Measurements from ENCODE around the gene UBE3B.

UBE3B gene

GRCh38 chr12:109476807-109477184 is 638 bp upstream of the UBE3B start:
- no peak for FAIRE-seq

GRCh38 chr12:109477963-109478315 is 505 bp downstream of the UBE3B start:
- FAIRE-seq = no peak

- FAIRE-seq = no peak
Observed at GRCh38 chr12:109479761-109480160, 2.3 kb downstream of the UBE3B start.

DNA sequence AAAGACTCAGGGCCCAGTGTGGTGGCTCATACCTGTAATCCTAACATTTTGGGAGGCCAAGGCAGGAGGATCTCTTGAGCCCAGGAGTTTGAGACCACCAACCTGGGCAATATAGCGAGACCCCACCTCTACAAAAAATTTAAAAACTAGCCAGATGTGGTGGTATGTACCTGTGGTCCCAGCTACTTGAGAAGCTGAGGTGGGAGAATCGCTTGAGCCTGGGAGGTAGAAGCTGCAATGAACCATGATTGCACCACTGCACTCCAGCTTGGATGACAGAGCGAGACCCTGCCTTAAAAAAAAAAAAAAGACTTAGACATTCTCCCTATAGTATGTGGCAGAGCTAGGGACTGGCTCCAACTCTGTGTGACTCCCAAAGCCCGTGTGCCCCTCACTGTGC is 2.9 kb downstream of the UBE3B start:
- no peak for FAIRE-seq

GRCh38 chr12:109481863-109482262 is 4.4 kb downstream of the UBE3B start:
- no peak for FAIRE-seq

GRCh38 chr12:109482491-109482890 is 5.1 kb downstream of the UBE3B start:
- no peak for FAIRE-seq

DNA sequence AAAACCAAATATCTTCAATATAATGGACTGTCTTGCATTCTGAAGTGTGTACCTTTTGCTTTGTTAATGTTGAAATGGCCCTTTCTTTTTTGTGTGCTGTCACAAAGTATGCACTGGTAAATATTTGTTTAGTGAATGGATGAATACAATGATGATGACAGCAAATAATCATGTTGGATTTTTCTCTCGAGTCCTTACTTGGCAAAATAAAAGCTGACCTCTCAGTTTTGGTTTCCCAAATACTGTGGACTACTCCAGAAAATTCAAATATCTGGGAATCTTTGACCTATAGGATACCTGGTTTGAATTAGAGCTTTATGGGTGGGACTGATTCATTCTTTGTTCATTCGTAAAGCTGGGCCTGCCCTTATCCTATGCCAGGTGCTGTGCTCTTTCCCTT is 5.5 kb downstream of the UBE3B start:
- no peak for FAIRE-seq

DNA sequence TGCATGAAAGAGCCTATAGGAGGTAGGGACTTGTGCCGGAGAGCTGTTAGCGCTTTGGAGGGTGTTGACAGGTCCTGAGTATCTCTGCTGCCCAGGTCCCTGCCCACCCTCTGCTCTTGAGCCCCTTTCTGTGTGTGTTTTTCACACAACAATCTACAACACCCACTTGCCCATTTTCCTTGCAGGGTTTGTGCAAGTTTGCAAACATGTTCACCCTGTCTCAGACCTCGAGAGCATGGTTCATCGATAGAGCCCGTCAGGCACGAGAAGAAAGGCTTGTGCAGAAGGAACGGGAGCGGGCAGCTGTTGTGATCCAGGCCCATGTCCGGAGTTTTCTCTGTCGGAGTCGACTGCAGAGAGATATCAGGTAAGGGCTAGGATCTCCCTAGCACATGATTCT is 5.9 kb downstream of the UBE3B start:
- FAIRE-seq = no peak

DNA sequence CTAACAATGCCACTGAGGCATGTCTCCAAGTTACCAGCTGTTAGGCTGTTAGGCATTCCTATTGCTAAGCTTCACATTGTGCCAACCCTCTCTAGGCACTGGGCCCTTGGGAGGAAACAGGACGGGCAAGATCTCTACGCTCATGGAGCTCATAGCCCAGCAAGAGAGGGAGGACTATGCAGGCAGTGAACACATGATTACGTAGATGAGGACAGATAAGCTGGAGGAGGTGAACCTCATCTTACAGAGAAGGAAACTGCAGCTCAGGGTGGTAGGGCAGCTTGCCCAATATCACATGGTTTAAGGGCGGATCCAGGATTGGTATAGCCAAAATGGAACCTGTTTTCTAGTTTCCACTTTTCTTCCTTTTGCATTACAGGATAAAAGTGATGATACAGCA is 7.8 kb downstream of the UBE3B start:
- FAIRE-seq = no peak

DNA sequence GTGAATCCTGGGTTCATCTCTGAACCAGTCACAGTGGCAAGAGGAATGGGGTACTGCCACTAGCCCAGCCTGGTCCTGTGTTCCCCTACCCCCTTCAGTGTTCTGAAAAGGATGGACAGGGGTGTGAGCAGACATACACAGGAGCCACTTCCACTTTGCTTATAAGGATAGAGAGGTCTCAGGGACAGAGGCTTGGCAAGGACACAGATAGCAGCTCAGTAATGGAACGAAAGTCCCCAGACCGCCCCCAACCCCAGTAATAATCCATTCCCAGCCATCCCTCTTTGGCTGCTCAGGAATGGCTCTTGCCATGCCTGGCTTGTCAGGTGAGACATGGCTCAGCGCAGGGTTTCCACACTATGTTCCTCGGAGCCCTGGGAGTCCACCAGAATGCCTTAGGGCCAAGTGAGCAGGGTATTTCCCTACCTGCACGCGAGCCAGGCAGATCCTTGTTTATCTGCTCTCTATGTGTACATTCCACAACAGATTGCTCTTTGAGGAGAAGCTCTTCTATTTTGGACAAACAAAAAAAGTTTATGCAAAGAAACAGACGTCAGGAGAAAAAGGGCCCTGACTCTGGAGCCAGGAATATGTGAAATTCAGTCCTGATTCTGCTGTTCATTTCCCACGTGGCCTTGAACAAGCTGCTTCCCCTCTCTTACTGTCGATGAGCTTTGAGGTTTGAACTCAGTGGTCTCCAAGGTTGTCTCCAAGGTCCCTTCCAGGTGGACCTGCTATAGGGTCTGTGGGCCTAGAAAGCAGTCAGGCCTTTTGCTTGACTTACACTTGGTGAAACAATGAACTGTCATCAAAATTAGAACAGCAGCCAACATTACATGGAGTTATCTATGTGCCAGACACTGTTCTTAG is 10.0 kb downstream of the UBE3B start:
- no peak for FAIRE-seq

DNA sequence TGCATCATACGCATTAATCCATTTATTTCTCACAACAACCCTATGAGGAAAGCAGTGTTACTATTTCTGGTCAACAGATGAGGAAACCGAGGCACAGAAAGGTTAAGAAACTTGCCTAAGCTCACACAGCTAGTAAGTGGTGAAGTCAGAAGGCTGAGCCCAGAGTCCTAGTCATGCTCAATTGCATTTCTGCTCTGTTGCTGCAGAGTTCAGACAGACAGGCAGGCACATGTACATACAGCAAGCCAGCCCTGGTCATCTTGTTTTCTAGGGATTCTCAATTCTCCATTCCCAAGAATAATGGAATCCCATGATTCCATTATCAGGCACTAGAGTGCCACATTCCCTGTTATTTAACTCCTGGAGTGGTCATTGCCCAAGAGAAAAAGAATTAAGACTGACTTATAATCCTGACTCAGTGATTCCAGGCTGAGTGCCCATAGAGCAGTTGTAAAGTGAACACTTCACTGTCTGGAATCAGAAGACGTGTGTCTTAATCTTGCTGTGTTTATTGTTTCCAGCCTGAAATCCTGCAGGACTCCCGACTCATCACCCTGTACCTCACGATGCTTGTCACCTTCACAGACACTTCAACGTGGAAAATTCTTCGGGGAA is 10.7 kb downstream of the UBE3B start:
- FAIRE-seq = no peak

- no peak for FAIRE-seq
Observed at GRCh38 chr12:109489016-109489954, 11.9 kb downstream of the UBE3B start.

- no peak for FAIRE-seq
Observed at GRCh38 chr12:109489955-109490565, 12.6 kb downstream of the UBE3B start.

DNA sequence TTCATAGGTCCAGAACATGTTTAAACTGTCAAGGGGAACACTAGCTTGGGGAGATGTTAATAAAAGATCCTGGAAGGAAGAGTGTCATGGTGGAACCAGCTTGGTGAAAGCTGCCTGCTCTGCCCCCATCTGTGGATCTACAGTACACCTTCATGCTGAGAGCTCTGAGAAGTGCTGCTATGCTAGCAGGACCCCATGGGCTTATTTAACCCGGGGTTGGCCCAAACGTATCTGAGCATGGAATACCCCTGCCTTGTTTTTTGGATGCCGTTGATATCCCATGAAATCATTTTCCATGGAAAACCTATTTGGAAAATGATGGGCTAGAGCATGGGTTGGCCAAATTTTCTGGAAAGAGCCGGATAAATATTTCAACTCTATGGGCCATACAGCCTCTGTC is 14.2 kb downstream of the UBE3B start:
- FAIRE-seq = no peak

DNA sequence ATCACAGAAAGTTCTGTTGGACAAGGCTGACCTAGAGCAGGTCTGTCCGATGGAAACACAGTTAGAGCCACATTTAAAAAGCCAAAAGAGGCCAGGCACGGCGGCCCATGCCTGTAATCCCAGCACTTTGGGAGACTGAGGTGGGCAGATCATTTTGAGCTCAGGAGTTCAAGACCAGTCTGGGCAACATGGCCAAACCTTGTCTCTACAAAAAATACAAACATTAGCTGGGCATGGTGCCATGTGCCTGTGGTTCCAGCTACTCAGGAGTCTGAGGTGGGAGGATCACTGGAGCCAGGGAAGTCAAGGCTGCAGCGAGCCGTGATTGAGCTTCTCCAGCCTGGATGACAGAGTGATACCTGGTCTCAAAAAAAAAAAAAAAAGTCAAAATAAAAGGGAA is 14.9 kb downstream of the UBE3B start:
- no peak for FAIRE-seq

GRCh38 chr12:109493090-109493489 is 15.7 kb downstream of the UBE3B start:
- FAIRE-seq = no peak

- no peak for FAIRE-seq
Observed at GRCh38 chr12:109493938-109494337, 16.5 kb downstream of the UBE3B start.

DNA sequence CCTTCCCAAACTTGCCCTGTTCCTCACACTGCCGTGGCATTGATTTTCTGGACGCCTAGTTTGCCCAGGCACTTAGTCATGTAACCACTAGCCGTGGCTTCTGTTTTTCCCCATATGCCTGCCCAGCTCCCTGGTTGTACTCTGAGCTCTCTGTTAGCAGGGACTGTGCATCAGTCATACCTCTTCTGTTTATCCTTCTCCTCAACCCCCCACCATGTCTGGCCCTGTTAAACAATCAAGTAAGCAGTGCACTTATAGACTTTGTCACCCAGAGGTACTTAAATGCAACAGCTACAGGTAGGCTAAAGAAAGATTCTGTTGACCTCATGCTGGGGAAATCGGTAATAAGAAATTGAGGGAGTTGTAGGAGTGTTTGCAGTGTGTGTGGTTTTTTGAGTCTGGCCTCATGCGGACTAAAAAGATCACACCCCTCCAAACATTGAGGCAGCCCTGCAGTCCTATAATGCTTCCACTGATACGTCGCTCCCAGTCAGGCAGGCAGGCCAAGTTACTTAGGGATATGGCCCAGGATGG is 17.0 kb downstream of the UBE3B start:
- no peak for FAIRE-seq

GRCh38 chr12:109495012-109495411 is 17.6 kb downstream of the UBE3B start:
- no peak for FAIRE-seq

DNA sequence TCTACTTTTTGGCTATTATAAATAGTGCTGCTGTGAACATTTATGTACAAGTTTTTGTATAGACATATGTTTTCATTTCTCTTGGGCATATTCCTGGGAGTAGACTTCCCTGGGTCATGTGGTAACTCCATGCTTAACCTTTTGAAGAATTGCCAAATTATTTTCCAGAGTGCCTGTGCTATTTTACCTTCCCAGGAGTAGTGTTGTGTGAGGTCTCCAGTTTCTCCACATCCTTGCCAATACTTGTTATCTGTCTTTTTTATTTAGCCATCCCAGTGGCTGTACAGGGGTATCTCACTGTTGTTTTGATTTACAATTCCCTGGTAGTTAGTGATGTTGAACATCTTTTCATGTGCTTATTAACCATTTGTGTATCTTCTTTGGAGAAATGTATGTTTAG is 18.9 kb downstream of the UBE3B start:
- FAIRE-seq = no peak

GRCh38 chr12:109497675-109498074 is 20.2 kb downstream of the UBE3B start:
- FAIRE-seq = no peak

- no peak for FAIRE-seq
Observed at GRCh38 chr12:109500406-109501185, 23.2 kb downstream of the UBE3B start.

All from TTC549 (cell line).